ENCODE data around the gene MAPK4. TPM values are rescaled to one million over a fixed set of nuclear protein-coding genes. Genes with fewer than 3 reads are reported as not detected.

Gene MAPK4
- total and polyA plus RNA-seq, 2 of the 4 experiments (the other 2 are of a cell fraction) = not detected

DNA sequence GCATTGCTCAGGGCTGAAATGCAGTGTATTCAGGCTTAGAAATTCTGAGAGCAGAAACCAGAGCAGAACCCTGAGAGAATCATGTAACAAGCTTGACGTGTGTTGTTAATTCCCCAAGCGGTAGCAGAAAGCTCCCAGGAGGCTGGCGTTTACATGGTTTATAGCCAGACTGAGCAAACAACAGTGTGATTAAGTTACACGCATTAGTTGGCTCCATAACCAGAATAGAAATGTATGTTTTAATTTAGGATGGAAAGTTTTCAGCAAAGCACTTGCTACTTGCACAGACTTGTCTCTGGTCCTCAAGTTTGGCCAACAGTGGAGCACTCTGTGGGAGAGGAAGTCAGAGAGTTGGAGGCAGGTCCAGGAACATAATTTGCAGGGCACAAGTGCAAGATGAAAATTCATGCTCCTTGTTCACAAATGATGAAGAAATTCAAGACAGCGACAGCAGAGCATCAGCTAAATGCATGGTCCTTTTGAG, 69.3 kb downstream of the MAPK4 start:
- ChIA-PET POLR2A (ENCODE audit: unreplicated experiment) (no interaction called here), CTCF (no interaction called here)
- no peak overlapping the region for H3K4ac ChIP-seq (ENCODE audit: low read depth, low read length)
- H3K18ac ChIP-seq (ENCODE audit: low read depth, low read length) = no peak overlapping the region
- dilution Hi-C loops (cut with HindIII; ENCODE audit: low sequenced_read_pairs, unreplicated experiment) (no loop called here), intact Hi-C loops (cut with micrococcal nuclease) (no loop called here), in situ Hi-C loops (cut with MboI; ENCODE audit: low sequenced_read_pairs) (no loop called here)
- no peak overlapping the region for H3K4me3 ChIP-seq (ENCODE audit: insufficient read depth, low read depth, low read length)
- H4K5ac ChIP-seq (ENCODE audit: low read depth, low read length) = no peak overlapping the region
- BruUV-seq (replicated peaks) = no TSS peak
- TF ChIP-seq NFE2L2 (IDR thresholded peaks at IDR 0.05; ENCODE audit: low read depth, low read length) (no peak), POLR2A (IDR thresholded peaks at IDR 0.05; ENCODE audit: low read depth, low read length) (no peak), BHLHE40 (IDR thresholded peaks at IDR 0.05; ENCODE audit: low read depth, low read length) (no peak)
- H3K27ac ChIP-seq (ENCODE audit: insufficient read depth, low read length) = no peak overlapping the region
- no peaks in the 10 kb centered on the region for H3K27me3 ChIP-seq (ENCODE audit: control insufficient read depth, insufficient read depth, low read length)
- no peak overlapping the region for H4K8ac ChIP-seq (ENCODE audit: low read depth in 2 of 2, low read length in 2 of 2)
- H2AK5ac ChIP-seq (ENCODE audit: low read depth, low read length) = no peak overlapping the region
- H3K4me2 ChIP-seq (ENCODE audit: low read depth, low read length) = no peak overlapping the region
- H2AK9ac ChIP-seq (replicated peaks; ENCODE audit: low read depth, low read length, poor library complexity) = no peak overlapping the region
- no CpG with 5 or more reads among the region's 5 CpGs for WGBS, 2 experiments (ENCODE audit: extremely low coverage in 2 of 2, insufficient read length in 1 of 2)
- H3K56ac ChIP-seq (ENCODE audit: extremely low read depth, insufficient read depth, low read length) = no peak overlapping the region
- no peaks in the 10 kb centered on the region for H3K36me3 ChIP-seq (ENCODE audit: control insufficient read depth, insufficient read depth, low read length)
- H2BK5ac ChIP-seq (ENCODE audit: low read depth, low read length, poor library complexity, severe bottlenecking) = no peak overlapping the region
- H4K91ac ChIP-seq (ENCODE audit: insufficient read depth, low read depth, low read length) = no peak overlapping the region
- no peaks in the 10 kb centered on the region for H3K9me3 ChIP-seq (ENCODE audit: control insufficient read depth, insufficient read depth, low read length)
- no peak overlapping the region for H3K23ac ChIP-seq (ENCODE audit: low read depth, low read length)
- H4K20me1 ChIP-seq (ENCODE audit: insufficient read depth, low read length) = no peaks in the 10 kb centered on the region
- no peak overlapping the region for H2AFZ ChIP-seq (replicated peaks; ENCODE audit: low read length, poor library complexity)
- H3K9ac ChIP-seq (ENCODE audit: low read depth, low read length) = no peak overlapping the region
- no peak overlapping the region for H2BK15ac ChIP-seq (ENCODE audit: low read depth, low read length)
- no peak for DNase-seq
- no peak overlapping the region for H3K14ac ChIP-seq (replicated peaks; ENCODE audit: low read depth, low read length)
- no peak overlapping the region for H2BK20ac ChIP-seq (ENCODE audit: low read depth, low read length)
- H3K79me1 ChIP-seq (ENCODE audit: low read depth in 1 of 2, low read length in 2 of 2) = no peaks in the 10 kb centered on the region
- H2BK120ac ChIP-seq (ENCODE audit: low read depth, low read length) = no peak overlapping the region
- no peaks in the 10 kb centered on the region for H3K9me1 ChIP-seq (ENCODE audit: insufficient read depth, low read length)
- ATAC-seq (ENCODE audit: low read depth) = no peak
- no peaks in the 10 kb centered on the region for H3K4me1 ChIP-seq (ENCODE audit: control insufficient read depth, insufficient read depth, low read length)
